Suprapubic skin (tissue), 3 donors: Measurements from ENCODE around the gene SOX6.

Experiments
- EP300 ChIP-seq: sonication (generic); formaldehyde crosslinking; IDR thresholded peaks from one replicate; pipeline ENCODE4 v1.6.1; 2017; ENCODE audit warnings: antibody characterized with exemption
- POLR2A ChIP-seq, 2 donors: fragments of 450-650 bp; IDR thresholded peaks; one replicate each; pipeline ENCODE4 v1.6.1; 2017; ENCODE audit warnings: antibody characterized with exemption in 2 of 2, mild to moderate bottlenecking in 2 of 2, moderate library complexity in 2 of 2
- TF ChIP-seq, protein P1 (sequence below), 2 donors: fragments of 200-600 bp in 1 of 2; fragments of 450-650 bp in 1 of 2; sonication (generic) in 1 of 2; IDR thresholded peaks; one replicate each; pipeline ENCODE4 v1.5.1; 2016 to 2019; ENCODE audit warnings: antibody characterized with exemption in 2 of 2, mild to moderate bottlenecking in 1 of 2, moderate library complexity in 1 of 2

DNA sequence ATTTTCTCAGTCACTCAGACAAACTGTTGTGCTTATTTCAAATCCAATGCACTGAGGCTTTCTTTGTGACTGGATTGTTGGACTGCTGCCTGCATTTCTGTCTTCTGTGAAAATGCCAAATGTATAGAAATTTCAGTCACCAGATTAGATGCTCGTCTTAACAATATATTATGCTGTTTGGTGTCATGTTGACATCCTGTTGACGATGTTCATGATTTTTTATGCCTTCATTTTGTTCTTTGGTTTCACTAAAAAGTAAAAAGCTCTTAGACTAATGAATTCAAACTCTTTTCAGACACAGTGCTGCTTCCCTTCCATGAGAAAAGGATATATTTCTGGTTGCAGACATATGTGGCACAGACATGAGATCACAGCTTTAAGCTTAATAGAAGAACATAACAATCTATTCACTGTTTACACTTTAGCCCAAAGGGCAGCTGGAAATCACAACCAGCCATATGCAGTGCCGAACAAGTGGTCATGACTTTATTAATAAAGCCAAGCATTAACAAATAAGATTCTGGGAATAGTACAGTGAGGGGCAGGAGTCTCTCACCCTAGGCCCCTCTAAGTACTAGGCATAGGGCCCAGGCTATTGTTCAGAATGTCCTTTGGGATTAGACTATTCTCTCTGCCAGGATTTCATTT, 9.4 kb upstream of the SOX6 start:
- TF ChIP-seq, protein P1, sequence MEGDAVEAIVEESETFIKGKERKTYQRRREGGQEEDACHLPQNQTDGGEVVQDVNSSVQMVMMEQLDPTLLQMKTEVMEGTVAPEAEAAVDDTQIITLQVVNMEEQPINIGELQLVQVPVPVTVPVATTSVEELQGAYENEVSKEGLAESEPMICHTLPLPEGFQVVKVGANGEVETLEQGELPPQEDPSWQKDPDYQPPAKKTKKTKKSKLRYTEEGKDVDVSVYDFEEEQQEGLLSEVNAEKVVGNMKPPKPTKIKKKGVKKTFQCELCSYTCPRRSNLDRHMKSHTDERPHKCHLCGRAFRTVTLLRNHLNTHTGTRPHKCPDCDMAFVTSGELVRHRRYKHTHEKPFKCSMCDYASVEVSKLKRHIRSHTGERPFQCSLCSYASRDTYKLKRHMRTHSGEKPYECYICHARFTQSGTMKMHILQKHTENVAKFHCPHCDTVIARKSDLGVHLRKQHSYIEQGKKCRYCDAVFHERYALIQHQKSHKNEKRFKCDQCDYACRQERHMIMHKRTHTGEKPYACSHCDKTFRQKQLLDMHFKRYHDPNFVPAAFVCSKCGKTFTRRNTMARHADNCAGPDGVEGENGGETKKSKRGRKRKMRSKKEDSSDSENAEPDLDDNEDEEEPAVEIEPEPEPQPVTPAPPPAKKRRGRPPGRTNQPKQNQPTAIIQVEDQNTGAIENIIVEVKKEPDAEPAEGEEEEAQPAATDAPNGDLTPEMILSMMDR (IDR thresholded peaks at IDR 0.05), result no peak
- no peak for TF ChIP-seq POLR2A (IDR thresholded peaks at IDR 0.05)
- no peak for TF ChIP-seq EP300
